DMS 273 (cell line): ENCODE results near the gene SLX9.
"Not testable (repeated sequence)": the region's sequence is repeated elsewhere in the genome, so short reads cannot be mapped to it uniquely, and the experiment has no call there.

Experiments used
- DNase-seq: peaks from one replicate; lab custom pipeline; 2025; ENCODE audit not compliant: unreplicated experiment; lab: John Stamatoyannopoulos, UW

Gene SLX9

GRCh38 chr21:44972821-44973220, 33.0 kb downstream of the SLX9 start:
- no peak for DNase-seq

- DNase-seq: no peak
Observed at GRCh38 chr21:44973598-44973997, 33.8 kb downstream of the SLX9 start.

GRCh38 chr21:44974676-44975075, 34.8 kb downstream of the SLX9 start:
- no peak for DNase-seq

- DNase-seq: no peak
Observed at GRCh38 chr21:44975720-44976555, 36.1 kb downstream of the SLX9 start.

GRCh38 chr21:44976556-44977393, 36.9 kb downstream of the SLX9 start:
- DNase-seq: not testable (repeated sequence)

- no peak for DNase-seq
Observed at GRCh38 chr21:44977616-44978340, 37.9 kb downstream of the SLX9 start.

- no peak for DNase-seq
Observed at GRCh38 chr21:44979687-44980561, 40.1 kb downstream of the SLX9 start.

GRCh38 chr21:44980562-44981489, 41.0 kb downstream of the SLX9 start:
- no peak for DNase-seq

GRCh38 chr21:44982558-44983250, 42.9 kb downstream of the SLX9 start:
- DNase-seq: no peak

GRCh38 chr21:44983421-44984206, 43.8 kb downstream of the SLX9 start:
- DNase-seq: no peak

GRCh38 chr21:44984428-44984791, 44.6 kb downstream of the SLX9 start:
- peak; percentile 52 for DNase-seq

- no peak for DNase-seq
Observed at GRCh38 chr21:44984792-44985440, 45.1 kb downstream of the SLX9 start.

GRCh38 chr21:44985441-44986401, 45.9 kb downstream of the SLX9 start:
- peak; percentile 48 for DNase-seq

GRCh38 chr21:44986471-44987291, 46.9 kb downstream of the SLX9 start:
- DNase-seq: no peak

- DNase-seq: no peak
Observed at GRCh38 chr21:44987301-44987885, 47.6 kb downstream of the SLX9 start.
